ENCODE results near the gene MEMO1.
A peak's percentile ranks its signal among the peaks of the same experiment; 100 is the strongest.
"Not testable (repeated sequence)": the region's sequence is repeated elsewhere in the genome, so short reads cannot be mapped to it uniquely, and the experiment has no call there.

The MEMO1 gene

GRCh38 chr2:32010670-32011484, at the start of gene MEMO1:
Gene MEMO1, minus strand, starts transcription at chr2:32011008. Its CDS starts 761 bp downstream, at chr2:32010247.
- DNase-seq (ENCODE audit: low read depth) = peak; percentile 68

- DNase-seq (ENCODE audit: low read depth) = no peak
Measured at GRCh38 chr2:32060266-32060665, 49.5 kb upstream of the MEMO1 start.

- no peak for DNase-seq (ENCODE audit: low read depth)
Measured at GRCh38 chr2:32058130-32058529, 47.3 kb upstream of the MEMO1 start.

GRCh38 chr2:32054583-32054982, 43.8 kb upstream of the MEMO1 start:
- DNase-seq (ENCODE audit: low read depth) = not testable (repeated sequence)

- DNase-seq (ENCODE audit: low read depth) = no peak
Measured at GRCh38 chr2:32051836-32052439, 41.1 kb upstream of the MEMO1 start.

- DNase-seq (ENCODE audit: low read depth) = no peak
Measured at GRCh38 chr2:32043561-32043960, 32.8 kb upstream of the MEMO1 start.

GRCh38 chr2:32039447-32040219, 28.8 kb upstream of the MEMO1 start, which contains the start of gene DPY30:
Gene DPY30, minus strand, starts transcription at chr2:32039805. Its CDS starts 349 bp downstream, at chr2:32039456.
- peak; percentile 48 for DNase-seq (ENCODE audit: low read depth)

- DNase-seq (ENCODE audit: low read depth) = not testable (repeated sequence)
Measured at GRCh38 chr2:32034198-32034887, 23.5 kb upstream of the MEMO1 start.

- DNase-seq (ENCODE audit: low read depth) = not testable (repeated sequence)
Measured at GRCh38 chr2:32018789-32019482, 8.1 kb upstream of the MEMO1 start.

GRCh38 chr2:32012872-32013271, 2.1 kb upstream of the MEMO1 start:
- DNase-seq (ENCODE audit: low read depth) = no peak

- no peak for DNase-seq (ENCODE audit: low read depth)
Measured at GRCh38 chr2:32011485-32011960, 715 bp upstream of the MEMO1 start.

- DNase-seq (ENCODE audit: low read depth) = not testable (repeated sequence)
Measured at GRCh38 chr2:32010280-32010669, 533 bp downstream of the MEMO1 start.

GRCh38 chr2:32009516-32010256, 1.1 kb downstream of the MEMO1 start:
- no peak for DNase-seq (ENCODE audit: low read depth)

GRCh38 chr2:32008805-32009515, 1.8 kb downstream of the MEMO1 start:
- no peak for DNase-seq (ENCODE audit: low read depth)

GRCh38 chr2:32007121-32007391, 3.8 kb downstream of the MEMO1 start:
- DNase-seq (ENCODE audit: low read depth) = no peak

GRCh38 chr2:32005371-32005976, 5.3 kb downstream of the MEMO1 start:
- no peak for DNase-seq (ENCODE audit: low read depth)

GRCh38 chr2:32003791-32004190, 7.0 kb downstream of the MEMO1 start:
- no peak for DNase-seq (ENCODE audit: low read depth)

- no peak for DNase-seq (ENCODE audit: low read depth)
Measured at GRCh38 chr2:32002406-32002805, 8.4 kb downstream of the MEMO1 start.

GRCh38 chr2:31999438-31999837, 11.4 kb downstream of the MEMO1 start:
- no peak for DNase-seq (ENCODE audit: low read depth)

Data from GM04503 (cell line).